ENCODE measurements around the gene COL27A1.

DNA sequence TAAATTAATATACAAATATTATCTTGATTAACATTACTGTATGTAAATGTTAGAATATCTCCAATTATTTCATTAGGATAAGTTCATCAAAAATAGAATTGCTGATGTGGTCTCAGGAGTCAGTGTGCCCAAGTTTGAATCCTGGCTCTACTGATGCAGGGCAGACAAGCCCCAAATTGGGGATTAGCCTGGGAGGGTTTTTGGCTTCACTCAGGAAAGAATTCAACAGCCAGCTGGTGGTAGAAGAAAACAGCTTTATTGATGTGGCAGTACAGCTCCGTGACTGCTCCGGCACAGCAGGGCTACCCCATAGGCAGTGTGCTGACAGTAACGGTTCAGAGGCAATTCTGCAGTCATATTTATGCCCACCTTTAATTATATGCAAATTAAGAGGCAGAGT is 32.5 kb downstream of the COL27A1 start:
- TF ChIP-seq CTCF (IDR thresholded peaks at IDR 0.05 in 2 of 3, conservative IDR thresholded peaks at IDR 0.05 in 1 of 3; ENCODE audit: borderline replicate concordance in 1 of 3, insufficient read depth in 1 of 3, low read depth in 2 of 3, low read length in 2 of 3): no peak
- no peak for TF ChIP-seq JUND (IDR thresholded peaks at IDR 0.05)
- TF ChIP-seq POLR2A (IDR thresholded peaks at IDR 0.05; ENCODE audit: borderline replicate concordance, extremely low read depth, insufficient read depth, insufficient read length): no peak

Data from HCT116 (cell line).